NCI-H187 treated with DMSO at 0.1 percent for 48 hours (cell line): Measurements from ENCODE around the gene CITED2.
A peak's percentile ranks its signal among the peaks of the same experiment; 100 is the strongest.

Source experiments
- DNase-seq: peaks from one replicate; lab custom pipeline; 2025; lab: John Stamatoyannopoulos, UW

The CITED2 gene

DNA sequence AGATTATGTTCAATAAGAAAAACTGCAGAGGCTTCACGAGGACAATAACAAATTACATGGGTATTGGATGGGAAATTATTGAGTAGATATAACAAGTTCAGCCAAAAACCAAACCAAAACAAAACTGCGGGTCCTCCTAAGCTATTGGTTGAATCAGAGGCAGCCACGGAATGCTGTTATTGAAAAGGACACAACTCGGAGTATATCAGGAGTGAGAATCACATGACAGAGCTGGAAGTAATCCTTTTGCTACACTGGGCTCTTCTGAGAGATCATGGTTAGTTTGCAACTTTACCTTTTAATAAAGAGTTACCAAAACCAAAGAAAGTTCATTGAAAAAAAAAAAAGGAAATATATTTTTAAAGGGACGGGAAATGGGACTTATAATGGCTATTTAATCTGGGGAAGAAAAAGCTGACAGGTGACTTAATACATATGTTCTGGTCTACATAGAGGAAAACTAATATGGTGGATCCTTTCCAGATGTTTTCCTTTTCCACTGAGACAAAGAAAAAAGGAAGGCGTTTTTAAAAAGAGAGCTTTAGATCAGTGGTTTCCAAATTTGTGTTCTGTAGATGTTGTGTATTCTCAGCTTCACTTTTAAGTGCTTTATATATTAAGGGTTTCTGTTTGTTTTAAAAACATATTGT, 6.9 kb upstream of the CITED2 start:
- no peak for DNase-seq

DNA sequence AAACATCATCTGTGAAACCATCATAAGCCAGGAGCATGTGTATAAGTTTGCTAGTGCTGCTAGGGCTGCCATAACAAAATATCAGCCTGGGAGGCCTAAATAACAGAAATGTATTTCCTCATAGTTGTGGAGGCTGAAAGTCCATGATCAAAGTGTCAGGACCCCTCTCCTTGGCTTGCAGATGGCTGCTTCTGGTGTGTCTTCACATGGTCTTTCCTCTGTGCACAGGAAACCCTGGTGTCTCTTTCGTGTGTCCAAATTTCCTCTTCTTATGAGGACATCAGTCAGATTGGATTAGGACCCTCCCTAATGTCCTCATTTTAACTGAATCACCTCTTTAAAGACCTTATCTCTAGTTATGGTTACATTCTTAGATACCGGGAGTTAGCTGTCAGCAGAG, 6.2 kb upstream of the CITED2 start:
- no peak for DNase-seq

DNA sequence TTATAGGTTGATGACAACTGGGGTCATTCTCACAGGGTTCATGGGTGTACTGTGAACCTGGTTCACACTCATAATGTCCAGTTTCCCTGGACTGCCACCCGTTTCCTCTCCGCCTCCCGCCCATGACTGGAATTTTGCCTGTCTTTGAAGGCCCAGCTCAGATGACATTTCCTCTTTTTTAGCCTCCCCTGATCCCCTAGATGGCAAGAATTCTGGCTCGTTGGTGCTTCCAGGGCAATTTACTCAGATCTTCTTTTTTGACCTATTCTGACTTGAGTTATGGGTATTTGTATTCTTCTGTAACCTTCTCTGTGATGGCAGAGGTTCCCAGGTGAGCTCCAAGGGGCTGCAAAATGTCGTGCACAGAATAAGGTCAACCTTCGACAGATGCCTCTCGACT, 5.7 kb upstream of the CITED2 start:
- DNase-seq: no peak

DNA sequence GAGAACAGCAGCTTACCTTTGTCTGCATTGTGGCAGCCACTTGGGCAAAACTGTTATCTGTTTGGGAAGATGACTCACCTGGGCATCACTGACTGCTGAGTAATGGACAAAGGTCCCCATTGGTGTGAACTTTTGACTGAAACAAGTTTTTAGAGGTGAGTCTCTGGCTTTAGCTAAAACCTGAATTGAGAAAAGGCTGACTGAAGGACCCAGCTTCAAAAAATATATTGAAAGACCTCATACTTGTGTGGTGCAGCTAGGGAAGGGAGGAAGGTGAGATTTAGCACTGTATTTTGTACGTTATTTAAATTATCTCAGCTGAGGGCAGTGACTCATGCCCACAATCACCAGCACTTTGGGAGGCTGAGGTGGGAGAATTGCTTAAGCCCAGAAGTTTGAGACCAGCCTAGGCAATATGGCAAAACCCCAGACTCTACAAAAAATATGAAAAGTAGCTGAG, 4.5 kb upstream of the CITED2 start:
- no peak for DNase-seq

DNA sequence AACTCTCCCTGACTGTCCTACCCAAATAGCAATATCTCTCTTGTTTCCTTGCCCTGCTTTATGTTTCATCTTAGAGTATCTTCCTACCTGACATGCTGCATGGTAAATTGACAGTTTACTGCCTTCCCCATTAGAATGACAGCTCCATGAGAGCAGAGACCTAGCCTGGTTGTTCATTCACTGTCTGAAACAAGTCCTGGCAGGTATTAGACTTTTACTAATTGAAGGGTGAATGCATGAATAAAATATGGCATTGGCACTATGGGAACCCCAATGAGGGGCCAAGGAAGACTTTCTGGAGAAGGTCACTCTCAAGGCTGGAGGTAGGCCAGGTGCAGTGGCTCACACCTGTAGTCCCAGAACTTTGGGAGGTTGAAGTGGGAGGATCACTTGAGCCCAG, 3.8 kb upstream of the CITED2 start:
- DNase-seq: no peak

DNA sequence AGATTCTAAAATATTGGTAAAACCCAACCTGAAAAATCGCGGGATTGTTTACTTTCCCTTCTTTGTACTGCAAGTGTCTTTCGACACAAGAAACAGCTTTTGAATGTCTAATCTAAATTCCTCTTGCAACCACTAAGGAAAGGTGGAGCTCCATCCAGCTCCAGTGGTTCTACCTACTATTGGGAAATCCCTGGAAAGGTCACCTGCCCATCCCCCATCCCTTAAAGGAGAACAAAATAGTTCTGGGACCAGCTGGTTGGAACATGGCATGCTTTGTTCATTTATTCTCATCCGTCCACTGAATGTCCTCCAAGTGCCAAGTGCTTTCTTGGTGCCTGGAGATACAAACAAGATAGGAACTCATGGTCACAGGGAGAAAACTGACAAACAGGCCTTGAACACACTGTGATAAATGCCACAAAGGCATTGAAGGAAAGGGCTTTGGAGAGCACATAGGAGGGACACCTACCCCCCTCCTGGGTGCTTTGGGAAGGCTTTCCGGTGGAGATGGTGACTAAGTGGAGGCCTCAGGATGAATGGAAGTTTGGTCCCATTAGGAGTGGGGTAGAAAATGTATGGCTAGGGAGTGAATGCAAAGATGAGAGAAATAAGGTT, 2.3 kb upstream of the CITED2 start:
- no peak for DNase-seq

DNA sequence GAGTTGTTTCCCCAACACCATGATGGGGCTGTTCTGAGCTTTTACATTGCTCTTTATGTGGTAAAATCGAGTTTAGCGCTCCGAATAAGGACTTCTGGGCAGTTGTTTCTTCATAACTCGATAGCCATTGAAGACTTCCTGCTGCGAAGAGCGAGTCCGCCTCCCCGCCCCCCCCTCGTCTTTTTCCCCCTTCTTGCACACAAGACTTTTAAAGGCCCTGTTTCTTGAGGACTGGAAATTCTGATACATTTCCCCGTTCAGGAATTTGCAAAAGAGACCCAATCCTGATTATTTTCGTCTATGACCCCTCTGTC, 1.5 kb upstream of the CITED2 start:
- DNase-seq: no peak

DNA sequence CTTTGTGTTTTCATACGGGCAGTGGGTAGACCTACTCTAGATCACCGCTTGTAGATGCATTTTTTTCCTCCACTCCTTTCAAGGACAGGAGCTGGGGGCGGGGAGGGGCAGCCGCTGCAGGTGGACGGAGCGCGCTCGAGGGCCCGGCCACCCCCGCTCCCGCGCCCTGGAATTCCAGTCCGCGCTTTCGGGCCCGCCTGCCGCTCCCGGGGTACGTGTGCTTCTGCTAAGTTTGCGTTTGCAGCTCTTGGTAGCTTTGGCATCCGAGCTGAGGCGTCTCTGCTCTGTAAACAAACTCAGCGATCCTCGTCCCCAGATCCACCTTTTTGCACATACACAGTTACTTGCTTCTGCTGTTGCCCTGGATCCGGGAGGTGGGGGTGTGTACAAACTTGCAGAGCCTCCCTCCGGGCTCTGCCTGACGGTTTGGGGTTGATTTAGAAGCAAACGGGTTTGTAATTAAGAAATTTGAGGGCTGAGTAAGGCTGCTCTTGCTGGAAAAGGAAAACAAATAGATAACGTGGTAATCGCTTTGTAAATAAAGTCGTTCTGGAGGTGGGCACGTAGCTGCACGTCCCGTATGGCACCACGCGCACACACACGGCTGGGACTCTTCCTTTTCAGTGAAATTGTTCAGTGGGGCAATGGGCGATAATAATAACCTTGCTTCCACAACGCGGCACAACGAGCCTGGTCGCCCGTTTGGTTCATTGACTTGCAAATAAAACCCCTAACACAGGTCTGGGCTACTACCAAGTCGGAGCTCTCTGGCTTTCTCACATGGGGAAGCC, 973 bp upstream of the CITED2 start:
- peak; percentile 79 for DNase-seq

DNA sequence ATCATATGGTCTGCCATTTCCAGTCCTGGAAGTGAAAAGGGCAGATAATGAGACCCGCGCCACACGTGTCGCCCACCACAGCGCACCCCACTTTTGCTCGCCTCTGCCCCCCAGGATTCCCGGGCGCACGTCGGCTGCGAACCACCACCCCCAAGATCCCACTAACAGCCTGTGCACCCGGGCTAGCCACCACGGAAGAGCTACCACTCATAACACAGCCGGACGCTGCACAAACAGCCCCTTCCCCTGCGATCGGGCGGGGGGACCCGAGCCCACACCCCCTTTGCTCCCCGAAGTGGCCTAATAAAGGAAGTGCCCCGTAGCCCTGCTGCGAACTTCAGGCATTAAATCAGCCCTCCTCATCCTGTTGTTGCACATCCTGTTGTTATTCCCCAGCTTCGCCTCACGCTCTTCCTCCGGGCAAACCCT, 506 bp downstream of the CITED2 start:
- no peak for DNase-seq

DNA sequence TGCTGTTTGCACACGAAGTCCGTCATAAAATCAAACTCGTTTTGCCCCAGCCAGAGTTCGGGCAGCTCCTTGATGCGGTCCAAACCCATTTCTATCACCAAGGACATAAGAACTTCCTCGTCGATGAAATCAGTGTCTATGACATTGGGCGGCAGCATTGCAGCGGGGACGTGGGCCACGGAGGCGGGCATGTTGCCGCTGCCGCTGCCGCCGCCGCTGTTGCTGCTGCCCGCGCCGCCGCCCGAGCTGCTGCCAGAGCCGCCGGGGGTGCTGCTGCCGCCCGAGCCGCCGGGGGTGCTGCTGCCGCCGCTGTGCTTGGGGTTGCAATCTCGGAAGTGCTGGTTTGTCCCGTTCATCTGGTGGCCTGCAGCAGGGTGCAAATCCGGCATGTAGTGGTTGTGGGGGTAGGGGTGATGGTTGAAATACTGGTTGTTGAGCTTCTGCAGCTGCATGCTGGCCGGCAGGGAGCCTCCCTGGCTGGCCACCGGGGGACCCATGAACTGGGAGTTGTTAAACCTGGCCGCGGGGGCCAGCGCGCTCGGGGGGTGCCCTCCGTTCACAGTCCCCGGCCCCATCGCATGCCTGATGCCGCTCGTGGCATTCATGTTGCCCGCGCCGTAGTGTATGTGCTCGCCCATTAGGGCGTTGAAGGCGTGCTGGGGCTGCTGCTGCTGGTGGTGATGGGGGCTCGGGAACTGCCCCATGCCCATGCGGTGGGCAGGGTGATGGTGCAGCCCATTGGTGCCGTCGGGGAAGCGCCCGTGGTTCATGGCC, 1.1 kb downstream of the CITED2 start:
- no peak for DNase-seq

DNA sequence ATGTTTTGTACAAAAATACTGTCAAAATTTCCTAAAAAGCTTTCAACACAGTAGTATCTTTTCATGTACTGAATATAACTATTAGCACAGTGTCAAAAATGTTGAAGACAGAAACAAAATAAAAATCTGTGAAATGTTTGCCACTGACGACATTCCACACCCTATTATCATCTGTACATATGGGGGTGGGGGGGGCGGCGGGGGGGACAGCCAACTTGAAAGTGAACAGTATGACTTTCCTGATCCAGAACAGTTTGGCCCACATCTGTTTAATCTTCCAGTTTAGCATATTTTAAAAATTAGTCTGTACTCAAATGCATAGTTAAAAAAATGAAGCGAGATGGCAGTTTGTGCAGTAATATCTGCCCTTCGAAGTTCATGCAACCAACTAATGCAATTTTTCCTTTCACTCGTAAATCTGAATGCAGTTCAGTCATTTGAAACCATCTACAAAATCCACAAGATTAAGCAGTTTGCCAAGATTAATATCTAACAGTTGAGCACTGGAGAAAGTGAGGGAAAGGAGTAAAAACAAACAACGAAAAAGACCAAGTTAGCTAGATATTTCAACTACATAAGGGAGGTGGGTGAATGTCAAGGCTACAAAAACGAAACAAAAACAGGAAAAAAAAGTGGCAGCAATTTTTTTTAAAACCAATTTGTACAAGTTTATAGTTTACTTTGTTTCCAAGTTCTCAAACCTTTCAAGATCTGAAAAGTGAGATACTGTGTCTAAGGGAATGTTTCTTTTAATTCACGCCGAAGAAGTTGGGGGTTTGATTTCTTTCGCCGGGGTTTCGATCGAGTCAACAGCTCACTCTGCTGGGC, 1.9 kb downstream of the CITED2 start:
- no peak for DNase-seq

DNA sequence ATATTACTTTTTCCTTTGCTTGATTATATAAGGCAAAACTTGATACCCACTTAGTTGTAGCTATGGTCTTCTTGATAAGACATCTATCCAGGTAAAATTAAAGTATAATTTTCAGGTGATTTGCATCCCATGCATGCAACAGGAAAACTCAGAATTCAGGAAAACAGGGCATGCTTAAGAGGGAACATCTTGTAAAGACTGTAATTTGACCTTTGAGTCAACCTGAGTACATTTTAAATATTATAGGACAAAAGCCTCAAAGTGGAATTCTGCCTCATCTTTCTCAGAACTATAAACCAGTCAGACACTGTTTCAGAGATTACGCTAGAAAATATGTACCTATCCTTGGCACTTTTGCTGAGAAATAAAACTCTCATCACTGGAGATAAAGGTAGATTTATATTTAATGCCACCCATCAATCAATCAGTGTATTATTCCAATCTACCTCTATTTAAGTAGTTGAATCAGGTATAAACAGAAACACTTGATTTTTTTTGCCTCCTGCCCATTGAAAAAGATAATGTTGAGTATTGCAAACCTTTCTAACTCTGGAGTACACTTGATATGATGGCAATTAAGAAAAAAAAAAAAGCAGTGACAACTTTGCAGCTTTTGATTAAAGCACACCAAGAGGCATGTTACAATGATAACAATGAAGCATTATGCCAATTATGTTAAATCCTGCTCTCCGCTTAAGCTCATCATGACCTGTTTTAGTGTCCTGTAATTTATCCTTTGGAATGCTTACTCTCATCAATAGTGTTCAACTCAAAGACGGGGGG, 2.8 kb downstream of the CITED2 start:
- DNase-seq: no peak

DNA sequence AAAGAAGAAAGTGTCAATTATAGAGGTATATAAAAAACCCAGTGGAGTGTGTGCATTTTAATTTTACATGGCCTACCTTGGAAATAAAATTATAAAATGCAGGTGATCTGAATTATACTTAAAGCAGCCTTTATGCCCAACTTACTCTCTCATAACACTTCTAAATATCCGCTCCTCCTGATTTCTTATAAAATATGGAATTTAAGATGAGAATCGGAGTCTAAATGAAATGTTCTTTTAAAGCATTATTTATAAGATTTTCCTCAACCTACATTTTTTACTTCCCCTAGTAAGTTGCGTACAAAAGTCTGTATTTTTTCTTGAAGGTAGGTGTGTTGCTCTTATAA, 3.5 kb downstream of the CITED2 start:
- no peak for DNase-seq

DNA sequence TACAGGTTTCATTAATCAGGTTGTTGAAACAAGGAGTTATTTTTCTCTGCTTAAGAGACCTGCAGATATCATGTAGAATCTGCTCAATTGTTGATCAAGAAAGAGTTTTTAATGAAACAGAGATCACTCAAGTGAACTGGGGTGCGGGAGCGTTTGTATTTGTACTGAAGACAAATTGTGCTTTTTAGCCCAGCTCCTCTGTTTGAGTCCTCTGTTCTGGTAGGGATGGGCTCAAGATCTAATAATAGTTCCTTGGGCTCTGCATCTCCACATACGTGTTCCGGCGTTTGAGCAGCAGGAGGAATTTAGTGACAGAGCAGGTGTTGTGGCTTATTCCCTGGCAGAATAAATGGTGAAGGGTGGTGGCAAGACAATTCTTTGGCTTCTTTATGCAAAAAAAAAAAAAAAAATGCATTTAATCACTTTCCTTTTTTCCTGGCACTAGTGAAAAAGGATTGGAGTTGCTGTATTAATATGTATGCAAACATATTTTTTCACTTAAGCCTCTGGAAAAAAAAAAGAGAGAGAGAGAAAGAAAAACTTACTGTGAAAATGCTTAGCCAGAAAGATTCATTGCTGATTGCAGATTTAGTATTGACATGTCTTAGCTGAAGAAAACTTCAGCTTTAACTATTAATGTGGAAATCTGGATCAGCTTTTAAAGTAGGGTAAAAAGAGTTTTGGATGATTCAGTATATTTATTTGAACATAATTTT, 4.0 kb downstream of the CITED2 start:
- no peak for DNase-seq

DNA sequence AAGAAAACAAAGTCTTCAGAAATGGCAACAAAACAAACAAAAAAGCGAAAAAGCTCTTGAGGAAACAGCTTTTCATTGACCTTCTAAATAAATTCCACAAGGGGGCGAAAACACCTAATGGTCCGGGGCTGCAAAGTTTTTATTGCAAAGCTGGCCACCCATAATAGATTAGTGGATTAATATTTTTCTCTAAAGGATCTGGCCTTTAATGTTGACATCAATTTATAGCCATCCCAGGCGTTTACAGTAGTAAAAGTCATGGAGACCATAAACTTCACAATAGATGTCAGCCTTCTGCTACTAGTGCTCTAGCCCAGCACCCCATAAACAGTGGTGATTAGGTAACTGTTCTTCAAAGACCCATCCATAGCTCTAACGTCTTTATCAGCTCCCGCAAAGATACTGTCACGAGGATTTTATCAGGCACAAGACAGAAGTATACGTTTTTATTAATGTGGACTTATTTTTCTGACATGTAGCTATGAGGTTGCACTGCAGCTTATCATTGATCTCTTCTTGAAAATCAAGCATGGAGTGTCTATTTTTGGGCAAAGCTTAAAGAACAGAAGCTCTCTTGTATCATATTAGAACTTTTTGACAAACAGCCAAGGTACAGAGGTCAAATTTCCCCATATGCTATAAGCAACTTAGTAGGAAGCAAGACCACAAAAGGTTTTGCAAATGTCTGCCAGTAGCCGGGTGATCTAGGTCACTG, 4.7 kb downstream of the CITED2 start:
- DNase-seq: no peak

DNA sequence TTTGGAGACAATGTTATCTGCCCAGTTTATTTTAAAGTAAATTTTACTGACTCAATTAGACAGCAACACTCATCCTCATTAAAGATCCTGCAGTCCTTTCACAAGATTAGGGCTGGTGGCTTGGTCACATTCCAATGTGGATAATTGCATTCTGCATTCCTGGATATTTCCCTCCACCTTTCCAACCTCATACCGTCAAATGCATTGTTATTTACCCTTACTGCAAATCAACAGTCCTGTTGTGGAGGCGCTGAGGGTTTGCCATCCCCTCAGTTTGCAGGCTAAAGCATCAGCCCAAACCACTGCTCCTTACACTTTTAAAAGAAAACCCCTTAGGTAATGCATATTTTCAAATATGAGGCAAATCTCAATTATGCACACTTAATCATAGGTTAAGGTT, 5.4 kb downstream of the CITED2 start:
- DNase-seq: no peak

DNA sequence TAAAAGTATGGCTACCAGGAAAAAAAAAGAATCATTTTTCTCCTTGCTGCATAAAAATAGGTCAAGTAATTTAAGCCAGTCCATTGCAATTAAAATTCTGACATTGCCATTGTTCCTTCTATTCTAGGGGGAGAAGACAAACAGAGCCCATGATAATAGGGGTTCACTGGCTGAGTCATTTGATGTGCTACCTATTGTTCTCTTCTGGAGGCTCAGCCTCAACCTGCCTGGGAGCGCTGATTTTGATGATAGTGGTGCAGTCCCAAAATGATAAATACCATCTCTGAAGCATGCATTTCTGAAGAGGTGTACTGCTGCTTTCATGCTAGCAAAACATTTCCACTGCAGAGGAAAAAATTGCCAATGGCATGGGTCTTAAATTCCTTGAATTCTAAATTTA, 5.8 kb downstream of the CITED2 start:
- DNase-seq: no peak

DNA sequence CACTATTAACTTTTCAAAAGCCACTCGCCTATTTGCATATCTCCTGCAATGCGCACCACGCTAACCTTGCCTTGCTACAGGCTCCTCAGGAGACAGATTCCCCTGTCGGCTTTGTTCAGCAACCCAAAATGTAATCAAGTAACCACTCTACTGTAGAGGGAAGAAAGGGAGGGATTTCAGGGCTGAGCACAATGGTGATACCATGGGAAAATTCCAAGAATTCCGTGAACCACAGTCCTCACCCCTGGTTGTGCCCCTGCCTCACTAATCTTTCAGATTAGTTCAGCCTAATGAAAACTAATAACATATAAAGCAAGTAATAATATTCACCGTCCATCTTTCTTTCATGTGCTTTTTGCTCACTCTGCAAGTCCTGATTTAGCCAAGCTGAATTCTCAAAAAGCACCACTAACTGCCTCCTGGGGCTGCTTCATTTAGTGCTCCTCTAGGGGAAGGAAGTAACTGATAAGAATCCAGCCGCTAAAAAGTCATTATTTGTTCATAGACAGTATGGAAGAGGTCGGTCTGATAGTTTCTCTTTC, 6.6 kb downstream of the CITED2 start:
- no peak for DNase-seq

DNA sequence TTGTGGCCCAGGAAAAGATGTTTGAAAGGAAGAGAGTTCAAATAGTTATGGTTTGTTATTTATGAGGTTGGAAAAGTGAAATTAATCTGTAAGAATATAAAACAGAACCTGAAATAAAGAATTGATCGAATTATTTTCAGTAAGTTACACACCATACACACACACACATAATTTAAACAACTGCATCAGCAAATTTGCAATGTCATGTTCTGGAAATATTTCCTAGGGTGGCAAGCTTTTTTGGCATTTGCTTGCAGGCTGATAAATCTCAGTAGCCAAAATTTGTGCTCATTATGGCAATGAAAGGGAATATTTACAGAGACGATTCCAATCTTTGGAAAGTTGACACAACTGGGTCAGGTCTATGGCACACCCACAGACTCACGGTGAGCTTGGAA, 9.5 kb downstream of the CITED2 start:
- no peak for DNase-seq
